ENCODE data around the gene RABGAP1L.

Gene RABGAP1L

DNA sequence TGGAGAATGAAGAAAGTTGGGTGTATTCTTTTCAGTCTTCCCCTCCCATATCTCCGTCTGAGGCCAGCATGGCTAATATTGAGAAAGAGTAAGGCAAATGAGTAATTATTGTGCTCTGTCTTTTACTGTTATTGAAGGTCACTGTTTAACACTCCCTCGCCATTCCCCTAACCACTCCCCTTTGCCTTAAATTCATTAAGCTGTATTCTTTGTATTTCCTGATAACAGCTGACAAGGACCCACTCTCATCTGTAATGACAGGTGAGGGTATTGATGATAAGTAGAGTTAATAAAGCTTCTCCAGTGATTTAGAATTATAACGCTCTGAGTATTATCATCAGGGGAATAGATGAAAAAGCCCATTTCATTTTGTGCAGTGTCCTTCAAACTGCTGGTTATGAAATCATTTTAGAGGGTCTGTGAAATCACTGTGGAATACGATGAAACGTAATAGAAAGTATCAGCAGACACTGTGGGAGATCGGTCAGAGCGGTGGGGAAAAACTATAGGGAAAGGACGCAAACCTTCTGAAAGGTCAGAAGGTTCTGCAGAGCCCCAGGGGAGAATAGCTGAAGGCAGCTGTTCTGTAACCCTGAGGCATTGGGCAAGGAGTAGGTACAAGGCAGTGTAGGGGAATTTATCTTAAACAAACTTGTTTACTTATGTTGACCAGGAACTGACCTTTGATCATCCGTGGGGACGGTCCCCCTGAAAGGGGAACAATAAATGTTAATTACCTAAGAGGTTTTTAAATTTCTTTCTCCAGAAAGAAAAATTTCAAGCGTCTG is 794.2 kb downstream of the RABGAP1L start:
- DNase-seq, result no peak

DNA sequence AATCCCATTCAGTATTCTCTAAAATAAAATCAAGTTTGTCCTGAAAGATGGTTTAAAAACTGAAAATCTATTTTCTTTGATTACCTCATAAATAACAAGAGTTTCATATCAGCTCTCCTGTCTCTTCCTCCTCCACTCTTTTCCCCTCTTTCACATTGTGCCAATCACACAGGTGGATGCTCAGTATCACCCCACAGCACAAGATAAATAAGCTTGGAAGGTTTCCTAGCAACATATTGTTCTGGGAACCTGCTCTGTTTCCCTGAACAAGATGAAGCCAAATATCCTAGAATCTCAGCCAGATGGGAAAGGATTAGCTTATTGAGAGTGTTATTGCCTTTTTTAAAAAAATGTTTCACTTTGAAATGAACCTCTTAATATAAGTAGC is 794.7 kb downstream of the RABGAP1L start:
- peak; percentile 12 for DNase-seq

DNA sequence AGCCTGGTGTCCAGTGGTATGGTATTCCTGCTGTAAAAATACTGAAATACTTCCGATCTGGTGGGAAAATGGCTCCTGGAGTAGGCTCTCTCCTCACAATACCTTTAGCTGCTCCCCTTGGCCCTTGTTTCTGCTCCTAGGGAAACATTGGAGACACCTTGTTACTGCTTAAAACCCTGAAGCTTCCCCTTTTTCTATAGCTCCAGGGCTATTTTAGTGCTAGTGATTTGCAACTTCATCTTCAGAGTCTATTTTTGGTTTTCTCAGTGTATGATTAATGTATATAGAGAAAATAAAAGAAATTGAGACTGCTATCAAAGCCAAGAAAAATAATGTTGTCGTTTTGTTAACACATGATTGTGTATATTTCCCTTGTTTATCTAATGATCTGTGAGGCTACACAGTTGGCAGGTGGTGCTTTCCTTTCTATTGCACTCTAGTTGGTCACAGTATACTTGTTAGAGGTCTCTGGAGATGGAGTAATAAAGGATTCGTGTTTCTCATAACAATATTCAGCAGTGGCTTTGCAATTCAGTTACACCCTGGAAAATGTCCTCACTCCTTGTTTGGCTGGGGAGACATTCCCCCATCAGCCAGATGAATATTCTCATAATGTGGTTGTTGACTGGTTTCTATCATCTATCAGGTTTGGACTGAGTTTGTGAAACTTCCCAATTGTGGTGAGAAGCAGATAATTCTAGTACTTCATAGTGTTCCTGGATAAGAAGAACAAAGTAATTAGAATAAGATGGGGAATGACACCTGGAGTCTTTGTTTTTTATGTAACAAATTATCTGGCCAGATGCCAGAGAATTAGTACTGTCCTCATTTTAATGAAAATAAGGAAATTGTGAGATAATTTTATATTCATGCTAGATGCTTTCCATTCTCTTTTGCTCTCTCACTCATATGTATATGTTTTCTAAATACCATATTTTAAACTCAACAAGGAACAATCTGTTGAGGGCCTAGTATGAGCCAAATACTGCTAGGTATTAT is 795.6 kb downstream of the RABGAP1L start:
- DNase-seq, result peak; percentile 70

DNA sequence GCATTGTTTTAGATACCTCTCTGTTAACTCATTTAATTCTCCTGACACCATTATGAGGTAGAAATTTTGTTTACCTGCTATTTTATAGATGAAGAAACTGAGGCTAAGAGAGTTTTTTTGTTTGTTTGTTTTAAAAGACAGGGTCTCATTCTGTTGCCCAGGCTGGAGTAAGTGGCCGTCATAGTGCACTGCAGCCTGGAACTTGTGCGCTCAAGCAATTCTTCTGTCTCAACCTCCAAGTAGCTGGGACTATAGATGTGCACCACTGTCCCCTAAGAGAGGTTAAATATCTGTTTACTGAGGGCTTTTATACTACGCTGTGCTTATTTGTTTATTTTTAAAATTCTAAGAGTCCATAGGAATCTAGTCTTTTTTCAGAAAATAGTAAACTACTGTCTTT is 796.8 kb downstream of the RABGAP1L start:
- DNase-seq, result no peak

DNA sequence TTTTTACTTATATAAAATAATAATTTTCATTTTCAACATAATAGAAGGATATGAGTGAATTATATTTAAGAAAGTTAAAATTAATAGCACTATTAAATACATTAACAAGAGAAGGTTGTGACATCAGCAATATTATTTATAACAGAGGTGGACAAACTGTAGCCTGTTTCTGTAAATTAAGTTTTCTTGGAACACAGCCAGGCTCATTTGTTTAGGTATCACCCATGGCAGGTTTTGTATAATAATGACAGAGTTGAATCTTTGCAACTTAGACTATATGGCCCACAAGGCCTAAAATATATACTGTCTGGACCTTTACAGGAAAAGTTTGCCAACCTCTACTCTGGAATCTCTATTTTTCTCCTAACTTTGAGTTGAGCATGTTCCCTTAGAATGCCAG is 797.7 kb downstream of the RABGAP1L start:
- no peak for DNase-seq

DNA sequence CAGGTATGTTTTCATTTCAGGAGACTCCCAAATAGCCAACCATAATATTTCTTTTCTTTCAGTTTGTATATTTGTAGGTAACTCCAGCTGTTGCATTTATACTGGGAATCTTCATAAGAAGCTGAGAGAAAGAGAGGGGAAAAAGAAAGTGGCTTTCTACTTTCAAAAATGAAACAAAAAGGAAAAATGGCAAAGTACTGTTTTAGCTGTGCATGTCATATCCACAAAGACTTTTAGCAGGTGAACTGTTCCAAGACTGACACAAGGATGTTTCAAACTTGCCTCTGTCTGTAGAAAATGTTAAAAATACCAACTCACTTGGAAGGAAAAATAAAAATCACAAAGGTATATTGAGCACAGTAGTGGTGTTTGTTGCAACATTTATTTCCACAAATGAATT is 798.5 kb downstream of the RABGAP1L start:
- no peak for DNase-seq

DNA sequence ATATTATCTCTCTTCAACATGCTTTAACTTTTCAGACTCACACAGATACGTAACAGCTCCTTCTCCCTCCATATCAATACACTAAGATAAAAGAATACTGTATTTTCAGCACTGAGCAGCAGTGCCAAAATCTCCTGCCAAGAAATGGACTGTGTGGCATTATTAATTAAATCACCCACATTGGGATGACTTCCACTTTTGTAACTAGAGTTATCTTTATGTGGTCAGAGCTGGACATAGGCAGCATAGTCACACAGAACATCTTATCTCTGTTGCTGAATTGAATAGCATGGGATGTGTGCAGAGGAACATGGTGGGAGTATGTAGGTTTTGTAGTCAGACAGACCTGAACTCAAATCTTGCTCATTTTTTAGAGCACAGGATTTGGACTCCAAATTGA is 799.1 kb downstream of the RABGAP1L start:
- DNase-seq, result no peak

DNA sequence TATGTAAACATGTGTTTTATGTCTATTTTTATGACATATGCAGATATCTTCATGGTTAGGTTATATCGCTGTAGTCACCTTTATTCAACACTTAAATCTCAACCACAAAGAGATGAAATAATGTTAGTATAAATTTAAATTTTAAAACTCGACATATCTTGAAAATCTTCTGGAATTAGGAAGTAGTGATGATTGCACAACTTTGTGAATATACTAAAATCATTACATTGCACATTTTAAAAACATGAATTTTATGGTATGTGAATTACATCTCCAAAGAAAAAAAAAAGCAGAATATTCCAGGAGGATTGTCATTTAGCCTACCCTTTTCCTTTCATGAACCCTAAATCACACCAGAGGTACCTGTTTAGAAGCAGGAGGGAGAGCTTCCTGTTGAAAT is 801.0 kb downstream of the RABGAP1L start:
- DNase-seq, result no peak

DNA sequence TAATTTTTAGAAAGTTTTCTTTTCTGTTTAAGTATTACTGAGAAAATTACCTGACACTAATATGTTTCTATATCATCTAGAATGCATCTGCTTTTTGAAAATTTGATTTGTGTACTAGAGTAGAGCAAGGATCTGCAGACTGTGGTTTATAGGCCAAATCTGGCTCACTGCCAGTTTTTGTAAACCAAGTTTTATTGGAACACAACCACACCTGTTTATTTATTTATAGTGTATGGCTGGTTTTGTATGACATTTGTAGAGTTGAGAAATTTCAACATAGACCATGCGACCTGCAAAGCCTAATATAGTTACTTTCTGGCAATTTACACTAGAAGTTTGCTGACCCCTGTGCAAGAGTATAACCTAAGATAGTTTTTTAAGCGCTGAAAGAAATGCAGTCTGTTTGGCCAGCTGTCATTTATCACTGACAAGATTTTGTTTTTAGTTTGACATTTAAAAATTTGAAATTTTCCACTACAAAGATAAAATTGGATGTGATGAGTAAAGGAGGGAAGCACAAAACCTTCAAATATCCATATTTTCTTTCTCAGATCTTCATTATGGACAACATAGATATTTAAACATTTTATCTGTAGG is 804.3 kb downstream of the RABGAP1L start:
- no peak for DNase-seq

DNA sequence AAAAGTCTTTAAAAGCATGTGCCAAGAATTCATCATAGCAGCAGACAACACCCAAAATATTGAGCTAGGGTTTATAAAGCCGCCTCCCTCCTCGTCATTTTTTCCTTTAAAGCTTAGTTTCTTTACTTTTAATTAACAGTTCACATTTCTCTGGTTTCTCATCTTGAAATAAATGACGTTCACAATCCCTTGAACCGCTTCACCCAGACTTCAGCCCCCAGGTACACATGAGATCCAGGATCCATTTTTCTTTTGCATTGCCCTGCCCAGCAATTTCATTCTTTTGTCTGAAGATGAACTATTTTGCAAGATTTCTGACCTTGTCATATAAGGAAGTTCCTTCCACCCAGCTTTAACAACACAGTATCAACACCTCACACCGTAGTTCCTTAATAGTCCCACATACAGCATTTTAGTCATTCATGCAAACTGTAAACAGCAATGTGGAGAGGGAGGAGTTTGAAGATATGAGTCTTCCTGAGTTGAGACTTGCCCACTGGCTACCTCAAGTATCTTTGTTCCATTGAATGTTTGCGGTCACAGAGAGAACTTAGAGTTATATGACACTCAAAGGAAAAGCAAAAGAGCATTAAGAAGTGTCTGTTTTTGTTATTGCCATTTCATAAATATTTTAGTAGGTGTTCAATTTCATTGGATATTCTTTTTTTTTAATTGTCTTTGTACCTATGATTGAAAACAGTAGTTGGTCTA is 805.1 kb downstream of the RABGAP1L start:
- no peak for DNase-seq

DNA sequence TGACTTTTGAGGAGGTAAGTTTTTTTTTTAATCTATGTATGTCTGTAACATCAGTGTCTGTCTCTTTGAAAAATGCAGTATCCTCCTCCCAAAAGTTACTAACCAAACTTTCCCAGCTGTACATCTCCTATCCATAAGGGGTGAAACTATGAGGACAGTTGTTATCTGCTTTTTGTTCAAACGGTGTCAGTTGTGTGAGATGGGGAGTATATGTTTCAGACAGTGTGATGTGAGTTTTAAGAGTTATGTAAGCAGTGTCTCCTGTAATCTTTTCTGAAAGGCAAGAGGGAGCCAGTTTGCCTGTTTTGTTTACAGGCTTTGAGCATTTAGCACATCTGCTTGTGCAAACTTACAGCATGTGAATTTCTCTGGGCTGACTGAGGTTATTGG is 805.6 kb downstream of the RABGAP1L start:
- no peak for DNase-seq

DNA sequence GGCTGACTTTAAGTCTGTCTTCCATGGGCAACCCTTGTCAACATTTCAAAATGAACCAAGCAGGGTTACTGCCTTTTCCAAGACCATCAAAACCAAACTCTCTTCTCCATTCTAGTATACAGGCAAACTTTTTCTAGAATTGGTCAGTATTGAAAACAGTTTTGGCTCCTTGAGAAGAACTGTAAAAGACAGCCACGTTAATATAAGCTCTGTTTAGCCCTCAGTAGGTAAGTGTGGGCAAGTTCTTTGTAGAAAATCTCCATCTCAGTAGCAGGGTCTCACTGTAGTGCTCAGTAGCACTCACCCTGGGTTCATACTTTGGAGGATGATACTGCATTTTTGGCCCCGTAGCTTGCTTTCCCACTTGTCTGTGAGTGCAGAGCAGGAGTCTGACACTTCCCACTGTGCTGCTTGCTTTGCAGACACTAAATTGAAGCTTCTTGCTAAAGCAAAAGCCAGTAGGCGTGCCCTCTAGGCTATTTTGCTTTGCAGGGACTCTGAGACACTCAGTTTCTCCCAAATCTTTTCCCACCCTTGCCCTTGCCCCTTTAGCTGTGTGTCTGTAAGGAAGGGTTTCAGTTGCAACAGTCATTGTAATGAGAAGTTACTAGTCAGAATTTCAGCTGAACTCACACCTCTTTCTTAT is 806.2 kb downstream of the RABGAP1L start:
- DNase-seq, result no peak

DNA sequence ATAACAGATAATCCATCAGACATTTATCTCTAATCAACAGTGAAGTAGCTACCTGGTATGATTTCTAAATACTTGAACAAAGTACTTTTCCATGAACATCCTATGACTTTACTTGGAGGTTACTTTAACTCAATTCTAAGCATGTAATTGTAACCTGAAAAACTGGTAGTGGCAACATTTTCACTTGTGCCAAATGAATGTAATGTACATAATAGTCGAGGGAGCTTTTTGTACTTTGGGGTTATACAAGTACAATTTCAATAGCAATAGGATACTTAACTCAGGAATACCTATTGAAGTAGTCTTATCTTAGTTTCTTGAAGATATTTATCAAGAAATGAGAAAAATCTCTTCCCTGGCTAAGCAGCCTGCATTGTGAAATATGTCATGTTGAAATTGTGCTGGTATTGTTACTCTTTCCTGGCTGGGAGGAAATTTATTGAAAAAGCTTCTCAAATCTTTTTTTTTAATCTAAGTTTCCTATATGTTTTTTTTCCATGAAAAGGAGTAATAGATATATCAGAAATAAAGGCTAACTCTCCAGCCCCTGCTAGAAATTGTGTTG is 806.8 kb downstream of the RABGAP1L start:
- DNase-seq, result no peak

DNA sequence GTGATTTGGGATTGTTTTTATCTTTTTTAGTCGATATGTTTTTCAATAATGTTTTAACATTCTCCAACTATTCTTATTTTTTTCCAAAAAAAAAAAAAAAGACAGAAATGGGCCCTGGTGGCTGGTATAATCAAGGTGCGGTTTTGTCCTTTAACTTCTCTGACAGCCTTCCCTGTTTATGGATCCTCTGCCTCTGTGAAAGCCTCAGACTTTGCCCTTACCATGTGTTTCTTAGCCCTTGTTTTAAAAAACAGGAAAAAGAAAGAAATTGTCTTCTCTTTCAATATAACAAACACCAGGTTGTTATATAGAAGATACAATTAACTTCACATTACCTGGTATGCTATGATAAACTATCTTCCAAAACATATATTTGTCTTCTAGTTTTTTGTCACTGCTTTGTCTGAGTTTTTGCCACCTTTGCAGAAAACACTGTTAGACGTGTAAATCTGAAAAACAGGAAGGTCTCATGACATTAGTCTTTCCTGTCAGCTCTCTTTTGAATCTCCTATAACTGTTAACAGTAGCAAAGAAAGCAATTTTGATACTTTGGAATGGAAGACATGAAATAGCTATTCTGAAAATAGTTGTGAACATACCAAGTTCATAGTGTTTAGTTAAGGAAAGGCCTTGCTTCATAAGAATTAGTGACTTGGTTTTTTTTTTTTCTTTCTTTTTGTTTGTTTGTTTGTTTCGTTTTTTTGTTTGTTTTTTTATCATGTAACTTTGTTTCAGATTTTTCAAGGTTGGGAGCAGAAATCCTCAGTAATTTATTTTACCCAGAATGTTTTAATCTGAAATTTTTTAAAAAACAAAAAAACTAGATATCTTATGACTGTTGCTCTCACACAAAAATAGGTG is 808.8 kb downstream of the RABGAP1L start:
- DNase-seq, result no peak

DNA sequence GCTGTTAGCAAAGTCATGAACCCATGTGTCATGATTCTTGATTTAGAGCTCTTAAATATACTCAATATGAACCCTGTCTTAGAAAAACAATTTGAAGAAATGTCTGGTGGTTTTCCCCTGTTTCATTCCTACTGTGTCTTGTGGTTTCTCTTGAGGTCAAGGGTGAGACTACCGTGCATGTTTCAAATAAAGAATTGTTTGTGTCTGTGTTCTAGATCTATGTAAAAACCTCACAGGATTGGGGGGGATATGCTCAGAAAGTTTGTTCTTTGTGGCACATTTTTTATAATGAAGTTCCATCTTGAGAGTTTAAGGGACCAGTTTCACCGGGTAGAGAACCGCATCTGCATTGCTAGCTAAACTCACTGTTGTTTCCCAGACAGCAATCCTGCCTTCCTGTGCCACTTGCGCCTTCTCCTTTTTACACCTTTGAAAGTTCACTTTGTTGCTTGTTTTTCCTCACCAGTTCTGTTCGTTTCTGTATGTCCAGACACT is 809.5 kb downstream of the RABGAP1L start:
- DNase-seq, result no peak

DNA sequence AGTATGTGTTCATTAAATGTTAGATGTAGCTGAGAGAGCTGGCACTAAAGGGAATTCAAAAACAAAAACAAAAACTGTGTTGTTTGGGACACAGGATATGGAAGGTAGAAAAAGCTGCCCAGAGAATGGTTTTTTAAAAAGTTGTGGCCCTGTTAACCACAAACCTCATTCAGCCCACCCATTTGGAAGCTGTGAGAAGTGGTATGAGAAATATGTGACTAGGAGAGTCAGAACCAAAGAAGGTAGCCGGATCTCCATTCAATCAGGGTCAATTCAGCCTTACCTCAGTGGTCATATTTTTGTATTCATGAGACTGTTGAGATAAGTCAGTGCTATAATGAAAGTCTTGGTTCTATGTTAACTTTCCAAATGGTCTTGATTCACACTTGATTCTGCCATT is 810.7 kb downstream of the RABGAP1L start:
- no peak for DNase-seq

DNA sequence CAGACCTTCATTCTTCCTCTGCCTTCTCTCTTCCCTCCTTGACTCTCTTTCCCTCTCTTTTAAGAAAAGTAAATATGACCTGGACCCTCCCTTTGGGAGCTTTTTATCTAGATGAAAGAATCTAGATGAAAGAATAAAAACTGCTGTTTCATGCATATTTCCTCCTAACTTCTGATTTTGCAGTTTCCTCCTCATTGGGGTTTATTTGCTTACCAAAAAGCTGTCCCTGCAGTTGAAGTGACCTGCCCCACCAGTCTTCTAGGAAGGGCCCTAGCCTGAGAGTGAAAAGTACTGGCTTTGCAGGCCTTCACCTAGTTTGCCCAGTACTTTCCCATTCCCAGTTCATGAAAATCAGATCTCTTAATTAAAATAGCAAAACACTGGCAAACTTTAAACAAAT is 812.1 kb downstream of the RABGAP1L start:
- no peak for DNase-seq

DNA sequence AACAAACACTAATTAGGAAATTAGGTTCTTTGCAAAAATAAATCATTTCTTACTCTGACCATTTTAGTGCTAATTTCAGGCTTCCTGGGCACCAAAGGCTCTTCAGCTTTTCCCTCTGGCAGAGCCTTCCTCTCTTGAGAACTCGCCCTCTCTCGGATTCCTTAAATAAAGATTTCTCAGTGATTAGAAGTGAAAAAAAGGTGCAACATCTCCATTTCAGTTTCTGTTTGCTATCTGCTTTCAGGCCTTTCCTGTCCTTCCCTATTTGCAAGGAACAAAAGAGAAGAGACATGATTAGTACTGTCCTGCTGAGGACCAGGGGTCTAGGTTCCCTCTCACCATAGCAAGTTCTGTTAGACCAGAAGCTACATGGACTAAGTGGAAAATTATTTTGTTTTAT is 812.6 kb downstream of the RABGAP1L start:
- no peak for DNase-seq

DNA sequence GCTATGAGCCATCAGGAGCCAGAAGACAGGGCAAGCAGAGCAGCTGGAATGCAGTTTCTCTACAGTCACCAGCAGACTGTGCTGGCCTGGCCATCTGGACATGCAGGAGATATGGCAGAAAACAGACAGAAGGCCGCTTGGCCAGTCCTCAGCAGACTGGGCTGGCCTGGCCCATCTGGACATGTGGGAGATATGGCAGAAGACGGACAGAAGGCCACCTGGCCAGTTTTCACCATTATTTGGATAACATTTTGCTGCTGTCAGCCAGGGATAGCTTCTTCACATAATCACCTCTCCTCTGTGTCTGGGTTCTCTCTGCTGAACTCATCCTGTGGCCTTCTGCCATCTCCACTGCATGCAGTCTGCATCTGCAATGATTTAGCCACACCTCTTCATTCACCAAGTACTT is 815.4 kb downstream of the RABGAP1L start:
- DNase-seq, result no peak

DNA sequence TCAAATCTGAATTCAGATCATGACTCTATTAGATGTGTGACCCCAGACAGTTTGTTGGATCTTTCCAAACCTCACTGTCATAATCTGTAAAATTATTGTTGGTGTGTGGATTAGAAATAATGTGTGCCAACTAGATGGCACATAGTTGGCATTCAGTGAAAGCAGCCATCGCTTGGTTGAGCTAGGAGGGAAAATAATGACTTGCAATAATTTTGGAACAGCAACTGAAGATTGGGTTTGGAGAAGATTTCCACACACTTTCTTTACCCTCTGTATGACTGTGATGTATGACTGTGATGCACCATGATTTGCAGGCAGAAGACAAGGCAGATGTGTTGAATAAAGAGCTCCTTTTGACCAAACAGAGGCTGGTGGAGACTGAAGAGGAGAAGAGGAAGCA is 816.4 kb downstream of the RABGAP1L start:
- DNase-seq, result no peak

Measured in NCI-H2029 treated with DMSO at 0.1 percent for 48 hours (cell line).